ENCODE measurements around the gene NAPSA.

- no peak for TF ChIP-seq CTCF (IDR thresholded peaks at IDR 0.05; ENCODE audit: low read length)
- no peak for TF ChIP-seq EZH2phosphoT487 (IDR thresholded peaks at IDR 0.05; ENCODE audit: low read length)
Observed at GRCh38 chr19:50398675-50399367, 33.4 kb upstream of the NAPSA start.

Data from MM.1S (cell line).